ENCODE measurements around the gene PTPRM. TPM values are rescaled to one million over a fixed set of nuclear protein-coding genes. Genes with fewer than 3 reads are reported as not detected.

PTPRM gene
- polyA plus RNA-seq, 1 of the 3 experiments (the other 2 are of a cell fraction), result 16.0 TPM

GRCh38 chr18:7812431-7813063, 245.4 kb downstream of the PTPRM start:
- H3K9ac ChIP-seq, result no peak overlapping the region
- no peaks in the 10 kb centered on the region for H4K20me1 ChIP-seq (ENCODE audit: insufficient read depth)
- POLR2A ChIA-PET, result no interaction called here
- H2AFZ ChIP-seq (ENCODE audit: low read depth), result no peak overlapping the region
- no peaks in the 10 kb centered on the region for H3F3A ChIP-seq (replicated peaks; ENCODE audit: insufficient read depth)
- no peak overlapping the region for H3K27ac ChIP-seq (ENCODE audit: low read depth in 2 of 2, low read length in 1 of 2)
- CTCF ChIA-PET, result interaction anchor here (0.7 to 1.2 kb wide), 3 partner anchors 12 to 62 kb away, joined by 3 to 4 read pairs (median 3); no protein-coding TSS in a partner anchor
- H3K4me2 ChIP-seq, result no peak overlapping the region
- TF ChIP-seq JUND (IDR thresholded peaks at IDR 0.05) (no peak), PBX3 (IDR thresholded peaks at IDR 0.05) (peak; percentile 43; the same call in 1 of the 2 replicates)
- H3K27me3 ChIP-seq (ENCODE audit: insufficient read depth), result no peaks in the 10 kb centered on the region
- H3K4me1 ChIP-seq (ENCODE audit: control insufficient read depth in 1 of 2, insufficient read depth in 2 of 2, low read depth in 1 of 2, low read length in 1 of 2), result peaks cover 0 to 14% of the 10 kb centered on the region in 2 experiments; a peak in 1 of 4 replicates
- H3K36me3 ChIP-seq (replicated peaks in 1 of 2; ENCODE audit: control insufficient read depth in 1 of 2, insufficient read depth in 2 of 2, low read length in 1 of 2), result no peaks in the 10 kb centered on the region
- H3K9me3 ChIP-seq, result no peaks in the 10 kb centered on the region
- WGBS (ENCODE audit: low lambda C conversion rate), result 38% methylated on average over 3 of the region's 3 CpGs
- no peaks in the 10 kb centered on the region; the same call in 1 of the 2 replicates for H3K9me2 ChIP-seq
- no peaks in the 10 kb centered on the region for H3K79me2 ChIP-seq (ENCODE audit: insufficient read depth)
- DNase-seq, result no peak
- no peak overlapping the region for H3K4me3 ChIP-seq (ENCODE audit: low read depth in 2 of 2, low read length in 1 of 2)

- WGBS (ENCODE audit: low lambda C conversion rate), result 54% methylated on average over 5 of the region's 5 CpGs
Observed at GRCh38 chr18:7813131-7813530, 246.0 kb downstream of the PTPRM start.

More at GRCh38 chr18:7813131-7813530, 246.0 kb downstream of the PTPRM start:
- Histone ChIP-seq H3K36me3 (replicated peaks in 1 of 2; ENCODE audit: control insufficient read depth in 1 of 2, insufficient read depth in 2 of 2, low read length in 1 of 2) (no peaks in the 10 kb centered on the region), H3K27ac (ENCODE audit: low read depth in 2 of 2, low read length in 1 of 2) (no peak overlapping the region), H3F3A (replicated peaks; ENCODE audit: insufficient read depth) (no peaks in the 10 kb centered on the region), H3K9me2 (no peaks in the 10 kb centered on the region; the same call in 1 of the 2 replicates), H3K4me3 (ENCODE audit: low read depth in 2 of 2, low read length in 1 of 2) (no peak overlapping the region), H3K27me3 (ENCODE audit: insufficient read depth) (no peaks in the 10 kb centered on the region), H3K4me1 (ENCODE audit: control insufficient read depth in 1 of 2, insufficient read depth in 2 of 2, low read depth in 1 of 2, low read length in 1 of 2) (peaks cover 0 to 11% of the 10 kb centered on the region in 2 experiments; a peak in 1 of 4 replicates), H3K79me2 (ENCODE audit: insufficient read depth) (no peaks in the 10 kb centered on the region), H3K9ac (no peak overlapping the region), H3K9me3 (no peaks in the 10 kb centered on the region), H4K20me1 (ENCODE audit: insufficient read depth) (no peaks in the 10 kb centered on the region), H3K4me2 (no peak overlapping the region), H2AFZ (ENCODE audit: low read depth) (no peak overlapping the region)
- ChIA-PET CTCF (no interaction called here), POLR2A (no interaction called here)
- TF ChIP-seq RXRA (IDR thresholded peaks at IDR 0.05; ENCODE audit: borderline replicate concordance, low read depth) (no peak), FOXJ3 (CRISPR knock-in tag; IDR thresholded peaks at IDR 0.05) (no peak), RAD21 (IDR thresholded peaks at IDR 0.05; ENCODE audit: low read length) (no peak), ZBTB33 (IDR thresholded peaks at IDR 0.05; ENCODE audit: borderline replicate concordance, low read depth) (no peak), FOSL2 (IDR thresholded peaks at IDR 0.05; ENCODE audit: borderline replicate concordance, low read depth) (no peak), RCOR1 (IDR thresholded peaks at IDR 0.05; ENCODE audit: low read length) (no peak), YY1 (IDR thresholded peaks at IDR 0.05; ENCODE audit: low read depth) (no peak)
- DNase-seq, result no peak
